HEK293 (cell line): ENCODE results near the gene EFCAB12.

ENCODE experiments used
- EGR2 ChIP-seq: fragments of 450-650 bp; formaldehyde crosslinking; IDR thresholded peaks from 2 replicates; pipeline ENCODE4 v1.5.1; 2016; ENCODE audit warnings: low read depth, missing biosample characterization, missing genetic modification characterization
- GLI4 ChIP-seq: fragments of 450-650 bp; formaldehyde crosslinking; IDR thresholded peaks from 2 replicates; pipeline ENCODE4 v1.5.1; 2016; ENCODE audit warnings: missing biosample characterization, missing genetic modification characterization
- HOXD13 ChIP-seq: sonication (generic); formaldehyde crosslinking; IDR thresholded peaks from 2 replicates; pipeline ENCODE4 v1.8.0; 2022; ENCODE audit warnings: missing genetic modification reagents, borderline replicate concordance
- RBAK ChIP-seq: fragments of 450-650 bp; formaldehyde crosslinking; IDR thresholded peaks from 2 replicates; pipeline ENCODE4 v1.5.1; 2016; ENCODE audit warnings: missing biosample characterization, missing genetic modification characterization
- REPIN1 ChIP-seq: fragments of 450-650 bp; formaldehyde crosslinking; IDR thresholded peaks from 2 replicates; pipeline ENCODE4 v1.5.1; 2017; ENCODE audit warnings: missing biosample characterization, missing genetic modification characterization, low read depth
- REST ChIP-seq: fragments of 450-650 bp; formaldehyde crosslinking; IDR thresholded peaks from 2 replicates; pipeline ENCODE4 v1.5.1; 2016; ENCODE audit warnings: missing biosample characterization, missing genetic modification characterization
- SCRT2 ChIP-seq: fragments of 450-650 bp; formaldehyde crosslinking; IDR thresholded peaks from 2 replicates; pipeline ENCODE4 v1.5.1; 2016; ENCODE audit warnings: missing biosample characterization, missing genetic modification characterization
- TCF7L2 ChIP-seq: IDR thresholded peaks from 2 replicates; pipeline ENCODE4 v1.6.1; 2011; ENCODE audit warnings: low read depth, mild to moderate bottlenecking, inconsistent platforms, low read length, moderate library complexity, borderline replicate concordance
- ZBTB17 ChIP-seq: fragments of 450-650 bp; formaldehyde crosslinking; IDR thresholded peaks from 2 replicates; pipeline ENCODE4 v1.5.1; 2016; ENCODE audit warnings: missing biosample characterization, missing genetic modification characterization
- ZNF133 ChIP-seq: fragments of 450-650 bp; formaldehyde crosslinking; IDR thresholded peaks from 2 replicates; pipeline ENCODE4 v1.5.1; 2016; ENCODE audit warnings: missing biosample characterization, missing genetic modification characterization
- ZNF175 ChIP-seq: fragments of 450-650 bp; formaldehyde crosslinking; IDR thresholded peaks from 2 replicates; pipeline ENCODE4 v1.5.1; 2016; ENCODE audit warnings: missing biosample characterization, missing genetic modification characterization
- ZNF248 ChIP-seq: fragments of 450-650 bp; formaldehyde crosslinking; IDR thresholded peaks from 2 replicates; pipeline ENCODE4 v1.5.1; 2017; ENCODE audit warnings: missing biosample characterization, missing genetic modification characterization
- ZNF37A ChIP-seq: fragments of 450-650 bp; IDR thresholded peaks from 2 replicates; pipeline ENCODE4 v1.5.1; 2018; ENCODE audit warnings: missing biosample characterization, missing genetic modification characterization
- ZNF48 ChIP-seq: fragments of 450-650 bp; formaldehyde crosslinking; IDR thresholded peaks from 2 replicates; pipeline ENCODE4 v1.5.1; 2016; ENCODE audit warnings: missing biosample characterization, missing genetic modification characterization
- ZNF510 ChIP-seq: fragments of 450-650 bp; formaldehyde crosslinking; IDR thresholded peaks from 2 replicates; pipeline ENCODE4 v1.5.1; 2018; ENCODE audit warnings: mild to moderate bottlenecking, missing genetic modification characterization, missing biosample characterization; ENCODE audit not compliant: insufficient replicate concordance
- ZNF544 ChIP-seq: fragments of 450-650 bp; formaldehyde crosslinking; IDR thresholded peaks from 2 replicates; pipeline ENCODE4 v1.5.0; 2017; ENCODE audit warnings: missing biosample characterization, missing genetic modification characterization
- ZNF747 ChIP-seq: fragments of 450-650 bp; formaldehyde crosslinking; IDR thresholded peaks from 2 replicates; pipeline ENCODE4 v1.5.1; 2016; ENCODE audit warnings: missing biosample characterization, missing genetic modification characterization
- ZNF76 ChIP-seq: fragments of 450-650 bp; formaldehyde crosslinking; IDR thresholded peaks from 2 replicates; pipeline ENCODE4; 2016; ENCODE audit warnings: low read depth, missing biosample characterization, missing genetic modification characterization, borderline replicate concordance
- ZNF776 ChIP-seq: fragments of 450-650 bp; formaldehyde crosslinking; IDR thresholded peaks from 2 replicates; pipeline ENCODE4 v1.5.0; 2017; ENCODE audit warnings: missing biosample characterization, missing genetic modification characterization, borderline replicate concordance
- TF ChIP-seq, protein P1 (sequence below): fragments of 450-650 bp; formaldehyde crosslinking; IDR thresholded peaks from 2 replicates; pipeline ENCODE4 v1.5.1; 2017; ENCODE audit warnings: missing biosample characterization, missing genetic modification characterization
- TF ChIP-seq, protein P2 (sequence below): fragments of 450-650 bp; formaldehyde crosslinking; IDR thresholded peaks from 2 replicates; pipeline ENCODE4 v1.5.1; 2016; ENCODE audit warnings: missing biosample characterization, missing genetic modification characterization
- TF ChIP-seq, protein P3 (sequence below): fragments of 450-650 bp; formaldehyde crosslinking; IDR thresholded peaks from 2 replicates; pipeline ENCODE4 v1.5.1; 2017; ENCODE audit warnings: missing biosample characterization, missing genetic modification characterization
- TF ChIP-seq, protein P4 (sequence below): fragments of 450-650 bp; formaldehyde crosslinking; IDR thresholded peaks from 2 replicates; pipeline ENCODE4 v1.5.1; 2016; ENCODE audit warnings: missing biosample characterization, missing genetic modification characterization

EFCAB12 gene

DNA sequence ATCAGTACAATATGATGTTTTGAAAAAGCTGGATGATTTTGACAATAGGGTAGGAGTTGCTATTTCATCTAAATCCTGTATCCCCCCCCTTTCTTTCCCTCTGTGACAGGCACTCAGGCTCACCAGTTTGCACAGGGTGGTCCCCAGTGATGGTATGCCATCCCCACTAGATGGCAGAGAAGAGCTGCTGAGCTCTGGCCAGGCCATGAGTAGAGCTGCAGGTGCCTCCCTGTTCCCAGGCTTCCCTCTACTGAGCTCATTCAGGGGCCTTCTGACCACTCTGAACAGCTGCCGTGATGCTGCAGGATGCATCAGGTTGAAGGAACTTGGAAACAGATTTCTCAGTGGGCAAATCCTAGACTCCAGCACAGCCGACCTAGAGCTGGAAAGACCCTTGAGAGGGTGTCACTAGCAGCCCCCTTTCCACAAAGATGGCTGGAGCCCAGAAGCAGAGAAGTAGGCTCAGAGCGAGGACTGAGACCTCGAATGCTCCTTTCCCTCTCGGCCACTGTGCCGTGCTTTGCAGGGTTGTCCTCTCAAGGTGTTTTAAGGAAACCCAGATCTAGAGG, 45.1 kb downstream of the EFCAB12 start (continued):
- TF ChIP-seq, protein P1, sequence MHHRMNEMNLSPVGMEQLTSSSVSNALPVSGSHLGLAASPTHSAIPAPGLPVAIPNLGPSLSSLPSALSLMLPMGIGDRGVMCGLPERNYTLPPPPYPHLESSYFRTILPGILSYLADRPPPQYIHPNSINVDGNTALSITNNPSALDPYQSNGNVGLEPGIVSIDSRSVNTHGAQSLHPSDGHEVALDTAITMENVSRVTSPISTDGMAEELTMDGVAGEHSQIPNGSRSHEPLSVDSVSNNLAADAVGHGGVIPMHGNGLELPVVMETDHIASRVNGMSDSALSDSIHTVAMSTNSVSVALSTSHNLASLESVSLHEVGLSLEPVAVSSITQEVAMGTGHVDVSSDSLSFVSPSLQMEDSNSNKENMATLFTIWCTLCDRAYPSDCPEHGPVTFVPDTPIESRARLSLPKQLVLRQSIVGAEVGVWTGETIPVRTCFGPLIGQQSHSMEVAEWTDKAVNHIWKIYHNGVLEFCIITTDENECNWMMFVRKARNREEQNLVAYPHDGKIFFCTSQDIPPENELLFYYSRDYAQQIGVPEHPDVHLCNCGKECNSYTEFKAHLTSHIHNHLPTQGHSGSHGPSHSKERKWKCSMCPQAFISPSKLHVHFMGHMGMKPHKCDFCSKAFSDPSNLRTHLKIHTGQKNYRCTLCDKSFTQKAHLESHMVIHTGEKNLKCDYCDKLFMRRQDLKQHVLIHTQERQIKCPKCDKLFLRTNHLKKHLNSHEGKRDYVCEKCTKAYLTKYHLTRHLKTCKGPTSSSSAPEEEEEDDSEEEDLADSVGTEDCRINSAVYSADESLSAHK (tag by site-specific recombination) = no peak
- TF ChIP-seq ZNF776 (tag by site-specific recombination) = no peak
- TF ChIP-seq ZNF248 = no peak
- no peak for TF ChIP-seq HOXD13
- no peak for TF ChIP-seq ZNF544 (tag by site-specific recombination)
- TF ChIP-seq ZNF133 (tag by site-specific recombination) = no peak
- no peak for TF ChIP-seq ZNF175
- no peak for TF ChIP-seq REST (tag by site-specific recombination)
- no peak for TF ChIP-seq REPIN1
- no peak for TF ChIP-seq ZNF510 (tag by site-specific recombination)
- TF ChIP-seq, protein P2, sequence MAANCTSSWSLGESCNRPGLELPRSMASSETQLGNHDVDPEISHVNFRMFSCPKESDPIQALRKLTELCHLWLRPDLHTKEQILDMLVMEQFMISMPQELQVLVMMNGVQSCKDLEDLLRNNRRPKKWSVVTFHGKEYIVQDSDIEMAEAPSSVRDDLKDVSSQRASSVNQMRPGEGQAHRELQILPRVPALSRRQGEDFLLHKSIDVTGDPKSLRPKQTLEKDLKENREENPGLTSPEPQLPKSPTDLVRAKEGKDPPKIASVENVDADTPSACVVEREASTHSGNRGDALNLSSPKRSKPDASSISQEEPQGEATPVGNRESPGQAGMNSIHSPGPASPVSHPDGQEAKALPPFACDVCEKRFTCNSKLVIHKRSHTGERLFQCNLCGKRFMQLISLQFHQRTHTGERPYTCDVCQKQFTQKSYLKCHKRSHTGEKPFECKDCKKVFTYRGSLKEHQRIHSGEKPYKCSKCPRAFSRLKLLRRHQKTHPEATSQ (tag by site-specific recombination) = no peak
- TF ChIP-seq ZNF76 = no peak
- no peak for TF ChIP-seq RBAK (tag by site-specific recombination)
- TF ChIP-seq SCRT2 (tag by site-specific recombination) = peak; percentile 82
- no peak for TF ChIP-seq EGR2 (tag by site-specific recombination)
- TF ChIP-seq, protein P3, sequence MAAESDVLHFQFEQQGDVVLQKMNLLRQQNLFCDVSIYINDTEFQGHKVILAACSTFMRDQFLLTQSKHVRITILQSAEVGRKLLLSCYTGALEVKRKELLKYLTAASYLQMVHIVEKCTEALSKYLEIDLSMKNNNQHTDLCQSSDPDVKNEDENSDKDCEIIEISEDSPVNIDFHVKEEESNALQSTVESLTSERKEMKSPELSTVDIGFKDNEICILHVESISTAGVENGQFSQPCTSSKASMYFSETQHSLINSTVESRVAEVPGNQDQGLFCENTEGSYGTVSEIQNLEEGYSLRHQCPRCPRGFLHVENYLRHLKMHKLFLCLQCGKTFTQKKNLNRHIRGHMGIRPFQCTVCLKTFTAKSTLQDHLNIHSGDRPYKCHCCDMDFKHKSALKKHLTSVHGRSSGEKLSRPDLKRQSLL = no peak
- no peak for TF ChIP-seq ZNF747 (tag by site-specific recombination)
- no peak for TF ChIP-seq GLI4 (tag by site-specific recombination)
- TF ChIP-seq, protein P4, sequence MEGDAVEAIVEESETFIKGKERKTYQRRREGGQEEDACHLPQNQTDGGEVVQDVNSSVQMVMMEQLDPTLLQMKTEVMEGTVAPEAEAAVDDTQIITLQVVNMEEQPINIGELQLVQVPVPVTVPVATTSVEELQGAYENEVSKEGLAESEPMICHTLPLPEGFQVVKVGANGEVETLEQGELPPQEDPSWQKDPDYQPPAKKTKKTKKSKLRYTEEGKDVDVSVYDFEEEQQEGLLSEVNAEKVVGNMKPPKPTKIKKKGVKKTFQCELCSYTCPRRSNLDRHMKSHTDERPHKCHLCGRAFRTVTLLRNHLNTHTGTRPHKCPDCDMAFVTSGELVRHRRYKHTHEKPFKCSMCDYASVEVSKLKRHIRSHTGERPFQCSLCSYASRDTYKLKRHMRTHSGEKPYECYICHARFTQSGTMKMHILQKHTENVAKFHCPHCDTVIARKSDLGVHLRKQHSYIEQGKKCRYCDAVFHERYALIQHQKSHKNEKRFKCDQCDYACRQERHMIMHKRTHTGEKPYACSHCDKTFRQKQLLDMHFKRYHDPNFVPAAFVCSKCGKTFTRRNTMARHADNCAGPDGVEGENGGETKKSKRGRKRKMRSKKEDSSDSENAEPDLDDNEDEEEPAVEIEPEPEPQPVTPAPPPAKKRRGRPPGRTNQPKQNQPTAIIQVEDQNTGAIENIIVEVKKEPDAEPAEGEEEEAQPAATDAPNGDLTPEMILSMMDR = peak; percentile 66
- TF ChIP-seq ZBTB17 (tag by site-specific recombination) = peak; percentile 34; the same call in 1 of the 2 replicates
- no peak for TF ChIP-seq ZNF37A (tag by site-specific recombination)
- TF ChIP-seq TCF7L2 = no peak
- no peak for TF ChIP-seq ZNF48
